Cardiac fibroblast (primary cell): Measurements from ENCODE around the gene MICAL3.
A peak's percentile ranks its signal among the peaks of the same experiment; 100 is the strongest.

Experiments
- DNase-seq, 2 donors: peaks; one replicate each; pipeline versions ENCODE4 v3.0.0 to v3.0.0-alpha.2; 2010; ENCODE audit warnings: low read depth in 2 of 2
- H3K4me3 ChIP-seq, 2 donors: replicated peaks in 1 of 2; 1 replicate in 1 of 2; 2 replicates in 1 of 2; pipeline ENCODE4 v1.5.1; 2011; ENCODE audit warnings: low read depth in 2 of 2, low read length in 2 of 2, mild to moderate bottlenecking in 2 of 2, moderate library complexity in 1 of 2
- CTCF ChIP-seq: IDR thresholded peaks from one replicate; pipeline ENCODE4 v1.5.1; 2011; ENCODE audit warnings: low read depth, mild to moderate bottlenecking, low read length, inconsistent platforms

MICAL3 gene

DNA sequence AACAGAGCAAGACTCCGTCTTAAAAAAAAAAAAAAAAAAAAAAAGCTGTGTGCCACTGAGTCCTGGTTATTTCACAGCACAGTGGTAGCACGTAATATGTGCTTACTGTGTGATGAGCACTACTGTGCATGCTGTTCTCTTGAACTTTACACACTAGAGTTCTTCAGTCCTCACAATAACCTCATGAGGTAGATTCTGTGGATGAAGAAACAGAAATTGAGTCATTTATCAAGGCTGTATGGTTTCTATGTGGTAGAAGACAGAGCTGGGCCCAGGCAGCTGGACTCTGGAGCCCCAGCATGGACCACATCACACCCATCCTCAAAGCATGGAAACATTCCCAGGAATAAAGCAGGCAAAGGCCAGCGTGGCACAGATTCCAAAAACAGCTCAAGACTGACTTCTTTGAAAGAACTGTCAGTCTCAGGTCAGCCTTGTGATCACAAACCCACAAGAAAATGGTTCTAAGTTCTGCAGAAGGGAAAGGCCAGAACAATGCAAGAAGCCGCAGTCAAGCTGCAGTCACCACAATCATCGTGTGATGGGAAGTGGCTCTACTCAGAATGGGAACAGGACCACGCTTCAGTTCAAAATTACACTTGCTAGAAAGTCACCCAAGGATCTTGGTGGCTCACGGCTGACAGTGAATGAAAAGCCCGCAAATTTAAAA lies 49.5 kb downstream of the MICAL3 start:
- no peak for TF ChIP-seq CTCF
- no peak overlapping the region for H3K4me3 ChIP-seq
- DNase-seq: no peak

- peak in 1 of 2 donors; percentile 55 for DNase-seq
- no peak overlapping the region for H3K4me3 ChIP-seq
- no peak for TF ChIP-seq CTCF
These were observed 50.3 kb downstream of the MICAL3 start for GRCh38 chr22:17974087-17974486.

DNA sequence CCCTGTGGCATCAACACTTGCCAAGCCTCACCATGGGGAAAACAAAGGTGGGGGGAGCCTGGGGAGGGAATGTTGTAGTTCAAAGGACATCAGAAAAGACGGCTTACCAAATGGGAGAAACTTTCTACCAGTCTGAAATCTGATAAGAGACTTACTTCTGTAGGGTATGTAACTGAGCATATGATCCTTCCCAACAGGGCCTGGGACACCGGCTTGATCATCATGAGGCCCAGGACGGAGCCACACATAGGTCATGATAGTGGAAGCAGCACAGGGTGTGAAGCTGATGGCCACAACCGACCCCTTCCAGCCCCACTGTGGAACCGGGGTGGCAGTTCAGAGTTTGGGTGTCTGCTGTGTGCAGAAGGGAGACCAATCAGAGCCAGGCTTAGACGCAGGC lies 51.1 kb downstream of the MICAL3 start:
- DNase-seq: no peak
- no peak for TF ChIP-seq CTCF
- H3K4me3 ChIP-seq: no peak overlapping the region

DNA sequence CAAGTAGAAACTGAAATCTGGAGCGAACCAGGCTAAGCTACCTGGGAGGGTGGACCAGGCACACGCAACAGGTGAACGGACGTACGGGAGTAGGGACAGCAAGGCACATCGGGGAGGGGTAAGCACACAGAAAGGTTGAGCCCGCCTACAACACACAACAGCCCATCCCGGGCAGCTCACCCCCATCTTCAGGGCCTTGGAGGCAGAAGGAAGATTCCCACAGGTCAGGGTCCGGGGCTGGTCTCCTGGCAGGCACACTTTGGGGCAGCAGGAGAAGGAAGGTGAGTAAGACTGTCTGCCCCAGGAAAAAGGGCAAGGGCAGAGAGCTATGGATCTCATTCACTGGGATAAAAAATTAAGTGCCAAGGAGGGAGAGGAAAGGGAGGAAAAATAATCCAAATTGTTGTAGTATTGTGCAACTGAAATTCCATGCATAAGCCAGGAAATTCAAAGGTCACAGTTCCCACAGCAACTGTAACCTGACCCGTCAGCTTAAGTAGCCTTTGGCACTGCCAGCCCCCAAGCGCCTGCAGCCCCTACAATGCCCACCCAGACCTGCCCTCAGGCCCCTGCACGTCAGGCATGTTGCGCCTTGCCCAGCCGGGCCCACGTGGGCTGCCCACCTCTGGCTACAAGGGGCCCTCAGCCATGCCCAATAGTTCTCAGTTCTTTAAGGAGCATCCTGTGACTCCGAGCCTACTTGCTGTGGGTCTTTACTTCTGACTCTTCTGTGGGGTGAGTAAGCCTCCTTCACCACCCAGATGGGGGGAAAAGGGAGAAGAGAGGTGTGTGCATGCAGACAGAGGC lies 51.8 kb downstream of the MICAL3 start:
- TF ChIP-seq CTCF: no peak
- H3K4me3 ChIP-seq: no peak overlapping the region
- peak; percentile 80 to 92 for DNase-seq

DNA sequence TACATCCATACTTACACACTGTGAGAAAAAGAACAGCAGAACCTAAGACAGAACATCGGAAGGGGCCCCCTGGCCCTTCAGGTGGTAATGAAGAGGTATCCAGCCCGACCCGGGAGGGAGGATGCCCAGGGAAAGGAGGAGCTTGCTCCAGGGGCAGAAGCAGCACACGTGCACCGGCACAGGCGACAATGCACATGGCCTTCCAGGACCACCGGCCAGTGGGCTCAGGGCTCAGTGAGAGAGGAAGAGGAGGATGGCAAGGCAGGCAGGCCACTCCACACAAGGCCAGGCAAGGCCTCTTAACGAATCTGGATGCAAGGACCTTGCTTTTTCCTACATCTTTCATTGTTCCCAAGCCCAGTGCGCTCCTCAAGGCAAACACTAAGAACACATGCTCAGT lies 52.6 kb downstream of the MICAL3 start:
- no peak overlapping the region for H3K4me3 ChIP-seq
- TF ChIP-seq CTCF: no peak
- no peak for DNase-seq

- DNase-seq: peak; percentile 31 to 35
- H3K4me3 ChIP-seq: no peak overlapping the region
- TF ChIP-seq CTCF: no peak
These were observed 54.1 kb downstream of the MICAL3 start for GRCh38 chr22:17970201-17970708.
